Measurements from ENCODE around the gene SFXN1. TPM values are rescaled to one million over a fixed set of nuclear protein-coding genes. Genes with fewer than 3 reads are reported as not detected.

SFXN1 gene
- total and polyA plus RNA-seq, 9 of the 15 experiments (the other 6 are each of a cell fraction or from before 2014, with no cell fraction given) = 31.8 to 261 (median 113) TPM

DNA sequence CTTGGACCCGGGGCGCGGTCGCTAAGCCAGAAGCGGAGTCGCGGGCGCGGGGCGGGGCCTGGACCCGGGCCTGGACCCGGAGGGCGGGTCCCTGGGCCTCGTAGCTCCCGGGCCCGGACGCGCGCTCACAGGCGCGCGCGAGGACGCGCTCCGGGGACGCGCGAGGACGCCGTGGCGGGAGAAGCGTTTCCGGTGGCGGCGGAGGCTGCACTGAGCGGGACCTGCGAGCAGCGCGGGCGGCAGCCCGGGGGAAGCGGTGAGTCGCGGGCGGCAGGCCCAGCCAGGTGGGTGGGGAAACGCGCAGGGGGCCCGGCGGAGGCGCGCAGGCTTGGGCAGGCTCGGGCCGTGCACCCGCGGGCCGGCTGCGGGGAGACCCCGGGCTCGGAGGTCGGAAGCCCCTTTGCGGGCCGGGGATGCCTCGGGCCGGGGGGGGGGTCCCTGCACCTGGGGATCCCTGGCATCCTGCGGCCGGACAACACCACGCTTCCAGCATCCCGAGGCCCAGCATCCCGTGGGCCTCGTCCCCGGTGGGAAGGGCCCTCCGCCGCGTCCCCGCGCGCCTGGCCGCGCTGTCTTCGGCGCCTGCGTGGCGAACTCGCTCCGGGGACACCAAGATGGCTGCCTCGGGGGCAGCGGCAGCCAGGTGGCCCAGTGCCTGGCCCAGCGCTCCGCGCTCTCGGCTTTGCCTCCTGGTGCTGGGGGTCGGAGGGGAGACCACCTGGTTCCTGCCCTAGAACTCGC lies at the start of gene SFXN1 (continued):
- TF ChIP-seq HMGN3 (IDR thresholded peaks at IDR 0.05; ENCODE audit: borderline replicate concordance, extremely low read depth, insufficient read length, low read depth, low read length) (peak; percentile 44), POLR2G (IDR thresholded peaks at IDR 0.05; ENCODE audit: low read depth, low read length) (peak; percentile 93), SIN3B (IDR thresholded peaks at IDR 0.05; ENCODE audit: low read depth) (peak; percentile 54; the same call in 1 of the 2 replicates), MAZ (CRISPR knock-in tag; conservative IDR thresholded peaks at IDR 0.05 in 1 of 2, IDR thresholded peaks at IDR 0.05 in 1 of 2) (peak in 1 of 2 experiments; percentile 57; a peak in 1 of 4 replicates), NR2C2 (CRISPR knock-in tag; IDR thresholded peaks at IDR 0.05) (no peak), NR2C2 (tag; IDR thresholded peaks at IDR 0.05) (peak; percentile 82), HDAC1 (IDR thresholded peaks at IDR 0.05) (peak in 1 of 2 experiments; percentile 70; a peak in 2 of 4 replicates), TFAP4 (CRISPR knock-in tag; IDR thresholded peaks at IDR 0.05; ENCODE audit: borderline replicate concordance) (0 out of 2 replicates have a peak, but pooled peaks have one; percentile 33), ILF3 (IDR thresholded peaks at IDR 0.05; ENCODE audit: borderline replicate concordance) (peak; percentile 55; the same call in 1 of the 2 replicates), KDM5B (IDR thresholded peaks at IDR 0.05; ENCODE audit: insufficient replicate concordance, low read depth, low read length) (peak; percentile 92), ETV5 (CRISPR knock-in tag; IDR thresholded peaks at IDR 0.05; ENCODE audit: low read depth) (0 out of 2 replicates have a peak, but pooled peaks have one; percentile 32), PRMT5 (CRISPR knock-in tag; IDR thresholded peaks at IDR 0.05) (0 out of 2 replicates have a peak, but pooled peaks have one; percentile 17), RB1 (IDR thresholded peaks at IDR 0.05; ENCODE audit: low read depth) (peak; percentile 93; the same call in 1 of the 2 replicates), ZNF57 (CRISPR knock-in tag; IDR thresholded peaks at IDR 0.05) (no peak), TBP (optimal IDR thresholded peaks at IDR 0.05; ENCODE audit: low read depth, low read length) (peak; percentile 63), ELF4 (CRISPR knock-in tag; IDR thresholded peaks at IDR 0.05) (no peak), L3MBTL2 (IDR thresholded peaks at IDR 0.05) (peak; percentile 51; the same call in 1 of the 2 replicates), ZMIZ1 (IDR thresholded peaks at IDR 0.05; ENCODE audit: low read depth in 2 of 2, low read length in 2 of 2) (no peak), FOXA1 (IDR thresholded peaks at IDR 0.05; ENCODE audit: borderline replicate concordance) (no peak), KLF1 (tag; IDR thresholded peaks at IDR 0.05) (peak; percentile 55; the same call in 1 of the 2 replicates), RBM17 (IDR thresholded peaks at IDR 0.05; ENCODE audit: borderline replicate concordance, low read depth, low read length) (no peak), GABPA (tag; conservative IDR thresholded peaks at IDR 0.05; ENCODE audit: low read depth) (peak; percentile 80)

All from K562 (cell line).